ENCODE measurements around the gene TCTN1.
"Not testable (repeated sequence)": the region's sequence is repeated elsewhere in the genome, so short reads cannot be mapped to it uniquely, and the experiment has no call there.

The TCTN1 gene

GRCh38 chr12:110613771-110614684, at the start of gene TCTN1:
TSS of gene TCTN1 (plus strand) at chr12:110614129. CDS start at chr12:110614183, 54 bp downstream.
- peak; percentile 77 for FAIRE-seq

- FAIRE-seq, result no peak
These were observed 49.4 kb upstream of the TCTN1 start for GRCh38 chr12:110564471-110564991.

- no peak for FAIRE-seq
These were observed 47.7 kb upstream of the TCTN1 start for GRCh38 chr12:110565894-110566871.

- no peak for FAIRE-seq
These were observed 46.9 kb upstream of the TCTN1 start for GRCh38 chr12:110566993-110567392.

GRCh38 chr12:110568752-110569151, 45.2 kb upstream of the TCTN1 start:
- no peak for FAIRE-seq

- FAIRE-seq, result not testable (repeated sequence)
These were observed 44.1 kb upstream of the TCTN1 start for GRCh38 chr12:110569838-110570237.

GRCh38 chr12:110570798-110571197, 43.1 kb upstream of the TCTN1 start:
- not testable (repeated sequence) for FAIRE-seq

- FAIRE-seq, result no peak
These were observed 39.9 kb upstream of the TCTN1 start for GRCh38 chr12:110574044-110574443.

GRCh38 chr12:110574717-110575230, 39.2 kb upstream of the TCTN1 start:
- FAIRE-seq, result not testable (repeated sequence)

GRCh38 chr12:110575326-110575725, 38.6 kb upstream of the TCTN1 start:
- no peak for FAIRE-seq

- no peak for FAIRE-seq
These were observed 37.4 kb upstream of the TCTN1 start for GRCh38 chr12:110576504-110576903.

GRCh38 chr12:110577864-110578693, 35.9 kb upstream of the TCTN1 start:
- no peak for FAIRE-seq

GRCh38 chr12:110578694-110579534, 35.0 kb upstream of the TCTN1 start:
- FAIRE-seq, result no peak

GRCh38 chr12:110579535-110580253, 34.2 kb upstream of the TCTN1 start:
- FAIRE-seq, result no peak

GRCh38 chr12:110581931-110582275, 32.0 kb upstream of the TCTN1 start:
- no peak for FAIRE-seq

- FAIRE-seq, result no peak
These were observed 31.4 kb upstream of the TCTN1 start for GRCh38 chr12:110582276-110583136.

GRCh38 chr12:110583137-110584059, 30.5 kb upstream of the TCTN1 start, which contains the start of gene PPTC7:
TSS of gene PPTC7 (minus strand) at chr12:110583318. CDS start at chr12:110583031, 287 bp downstream.
- FAIRE-seq, result no peak

- FAIRE-seq, result no peak
These were observed 28.6 kb upstream of the TCTN1 start for GRCh38 chr12:110585231-110585799.

Measured in endometrium (tissue), 2 donors.